ENCODE results near the gene CLEC2D.

CLEC2D gene

GRCh38 chr12:9707864-9708808 lies 38.6 kb downstream of the CLEC2D start:
- TF ChIP-seq REST (IDR thresholded peaks at IDR 0.05; ENCODE audit: low read depth) (no peak), RAD21 (IDR thresholded peaks at IDR 0.05; ENCODE audit: low read depth) (peak; percentile 78), TAF1 (IDR thresholded peaks at IDR 0.05; ENCODE audit: low read depth) (no peak)

- TF ChIP-seq TEAD4 (IDR thresholded peaks at IDR 0.05) (no peak), USF1 (IDR thresholded peaks at IDR 0.05) (no peak), TAF1 (IDR thresholded peaks at IDR 0.05; ENCODE audit: low read depth) (no peak), TCF12 (IDR thresholded peaks at IDR 0.05; ENCODE audit: low read depth) (no peak)
Measured at GRCh38 chr12:9708853-9709252, 39.3 kb downstream of the CLEC2D start.

- TF ChIP-seq ZBTB7A (IDR thresholded peaks at IDR 0.05; ENCODE audit: low read depth) (no peak), NFIC (IDR thresholded peaks at IDR 0.05) (no peak), EP300 (IDR thresholded peaks at IDR 0.05; ENCODE audit: borderline replicate concordance) (no peak), RAD21 (IDR thresholded peaks at IDR 0.05; ENCODE audit: low read depth) (no peak)
Measured at GRCh38 chr12:9710584-9711375, 41.3 kb downstream of the CLEC2D start.

GRCh38 chr12:9711664-9712063 lies 42.2 kb downstream of the CLEC2D start:
- TF ChIP-seq MAX (IDR thresholded peaks at IDR 0.05) (no peak), TEAD4 (IDR thresholded peaks at IDR 0.05) (peak; percentile 53; the same call in 1 of the 2 replicates)

GRCh38 chr12:9717070-9717925 lies 47.8 kb downstream of the CLEC2D start:
- TF ChIP-seq EGR1 (IDR thresholded peaks at IDR 0.05) (no peak), EP300 (IDR thresholded peaks at IDR 0.05; ENCODE audit: borderline replicate concordance) (no peak), RAD21 (IDR thresholded peaks at IDR 0.05; ENCODE audit: low read depth) (no peak), MAX (IDR thresholded peaks at IDR 0.05) (no peak), CEBPB (IDR thresholded peaks at IDR 0.05) (no peak), YY1 (IDR thresholded peaks at IDR 0.05; ENCODE audit: low read depth) (no peak), NFIC (IDR thresholded peaks at IDR 0.05) (no peak), TAF1 (IDR thresholded peaks at IDR 0.05; ENCODE audit: low read depth) (no peak), FOXM1 (IDR thresholded peaks at IDR 0.05; ENCODE audit: borderline replicate concordance, low read depth) (no peak), REST (IDR thresholded peaks at IDR 0.05; ENCODE audit: low read depth) (no peak), CREB1 (IDR thresholded peaks at IDR 0.05; ENCODE audit: low read depth) (no peak), USF1 (IDR thresholded peaks at IDR 0.05) (no peak), TCF12 (IDR thresholded peaks at IDR 0.05; ENCODE audit: low read depth) (no peak), TEAD4 (IDR thresholded peaks at IDR 0.05) (no peak), ZBTB7A (IDR thresholded peaks at IDR 0.05; ENCODE audit: low read depth) (no peak)
